SK-N-SH treated with all-trans-retinoic acid at 6 μM for 48 hours (cell line): ENCODE measurements around the gene MAP2K6.

Experiments used
- ATAC-seq: fragments of 200-7000 bp; cut with Tn5 transposase; 3 replicates; pipeline ENCODE4 v1.9.1; 2020; ENCODE audit warnings: mild to moderate bottlenecking, moderate library complexity
- ARNTL ChIP-seq: fragments of 450-650 bp; formaldehyde crosslinking; IDR thresholded peaks from 2 replicates; pipeline ENCODE4 v1.5.0; 2020; ENCODE audit warnings: low read depth, mild to moderate bottlenecking, moderate library complexity, borderline replicate concordance
- BACH2 ChIP-seq: fragments of 250-450 bp; sonication (Bioruptor Pico); IDR thresholded peaks from 2 replicates; pipeline ENCODE4 v1.9.0; 2021; ENCODE audit warnings: mild to moderate bottlenecking, borderline replicate concordance
- CREB5 ChIP-seq: fragments of 250-450 bp; sonication (Bioruptor Pico); IDR thresholded peaks from 2 replicates; pipeline ENCODE4 v1.5.1; 2020; ENCODE audit warnings: low read depth, mild to moderate bottlenecking, moderate library complexity
- CSDC2 ChIP-seq: fragments of 250-450 bp; sonication (Bioruptor Pico); IDR thresholded peaks from 2 replicates; pipeline ENCODE4 v1.5.0; 2020; ENCODE audit warnings: mild to moderate bottlenecking, moderate library complexity
- CSRNP3 ChIP-seq: fragments of 250-450 bp; sonication (Bioruptor Pico); IDR thresholded peaks from 2 replicates; pipeline ENCODE4 v1.5.1; 2021; ENCODE audit warnings: mild to moderate bottlenecking, moderate library complexity
- ESRRG ChIP-seq: fragments of 250-450 bp; sonication (Bioruptor Pico); IDR thresholded peaks from 2 replicates; pipeline ENCODE4 v1.6.1; 2021; ENCODE audit warnings: mild to moderate bottlenecking
- GLIS3 ChIP-seq: fragments of 250-450 bp; sonication (Bioruptor Pico); IDR thresholded peaks from 2 replicates; pipeline ENCODE4 v1.5.0; 2020; ENCODE audit warnings: mild to moderate bottlenecking, moderate library complexity
- ISL1 ChIP-seq: fragments of 250-450 bp; sonication (Bioruptor Pico); IDR thresholded peaks from 2 replicates; pipeline ENCODE4 v2.1.2; 2022; ENCODE audit warnings: mild to moderate bottlenecking, moderate library complexity
- PATZ1 ChIP-seq: fragments of 250-450 bp; sonication (Bioruptor Pico); IDR thresholded peaks from 2 replicates; pipeline ENCODE4 v1.8.0; 2020; ENCODE audit warnings: mild to moderate bottlenecking, moderate library complexity, borderline replicate concordance
- POU6F1 ChIP-seq: fragments of 250-450 bp; sonication (Bioruptor Pico); IDR thresholded peaks from 2 replicates; pipeline ENCODE4 v1.8.0; 2021; ENCODE audit warnings: low read depth, mild to moderate bottlenecking, moderate library complexity, borderline replicate concordance
- PPARA ChIP-seq: fragments of 250-450 bp; sonication (Bioruptor Pico); IDR thresholded peaks from 2 replicates; pipeline ENCODE4 v1.5.0; 2020; ENCODE audit warnings: mild to moderate bottlenecking, borderline replicate concordance
- RARB ChIP-seq: fragments of 250-450 bp; sonication (Bioruptor Pico); IDR thresholded peaks from 2 replicates; pipeline ENCODE4 v1.8.0; 2021; ENCODE audit warnings: mild to moderate bottlenecking, moderate library complexity
- SNAI2 ChIP-seq: fragments of 250-450 bp; sonication (Bioruptor Pico); IDR thresholded peaks from 2 replicates; pipeline ENCODE4 v1.5.0; 2020; ENCODE audit warnings: mild to moderate bottlenecking, moderate library complexity
- TCF4 ChIP-seq: fragments of 250-450 bp; sonication (Bioruptor Pico); IDR thresholded peaks from 2 replicates; pipeline ENCODE4 v1.8.0; 2021; ENCODE audit warnings: mild to moderate bottlenecking, moderate library complexity, borderline replicate concordance
- TOX ChIP-seq: fragments of 250-450 bp; sonication (Bioruptor Pico); IDR thresholded peaks from 2 replicates; pipeline ENCODE4 v1.8.0; 2021; ENCODE audit warnings: mild to moderate bottlenecking, moderate library complexity, borderline replicate concordance
- TSHZ2 ChIP-seq: fragments of 250-450 bp; sonication (Bioruptor Pico); IDR thresholded peaks from 2 replicates; pipeline ENCODE4 v1.5.0; 2020; ENCODE audit warnings: mild to moderate bottlenecking, moderate library complexity
- ZC3H10 ChIP-seq: fragments of 250-450 bp; sonication (Bioruptor Pico); IDR thresholded peaks from 2 replicates; pipeline ENCODE4 v1.5.1; 2021; ENCODE audit warnings: mild to moderate bottlenecking, moderate library complexity
- ZFP30 ChIP-seq: fragments of 450-650 bp; formaldehyde crosslinking; IDR thresholded peaks from 2 replicates; pipeline ENCODE4 v1.5.0; 2022; ENCODE audit warnings: mild to moderate bottlenecking, moderate library complexity
- ZNF70 ChIP-seq: fragments of 450-650 bp; formaldehyde crosslinking; IDR thresholded peaks from 2 replicates; pipeline ENCODE4 v1.5.0; 2020; ENCODE audit warnings: mild to moderate bottlenecking, moderate library complexity
- ZNF8 ChIP-seq: fragments of 450-650 bp; formaldehyde crosslinking; IDR thresholded peaks from 2 replicates; pipeline ENCODE4 v1.5.0; 2020; ENCODE audit warnings: mild to moderate bottlenecking, moderate library complexity

MAP2K6 gene

GRCh38 chr17:69457603-69458002 is 43.1 kb downstream of the MAP2K6 start:
- TF ChIP-seq CSRNP3 (CRISPR knock-in tag), result no peak
- TF ChIP-seq BACH2 (CRISPR knock-in tag), result no peak
- no peak for TF ChIP-seq ZFP30 (CRISPR knock-in tag)
- TF ChIP-seq CSDC2 (CRISPR knock-in tag), result no peak
- TF ChIP-seq TCF4 (CRISPR knock-in tag), result no peak
- no peak for TF ChIP-seq GLIS3 (CRISPR knock-in tag)
- TF ChIP-seq ZNF70 (CRISPR knock-in tag), result no peak
- no peak for TF ChIP-seq RARB (CRISPR knock-in tag)
- no peak for TF ChIP-seq ARNTL (CRISPR knock-in tag)
- no peak for TF ChIP-seq PPARA (CRISPR knock-in tag)
- TF ChIP-seq ISL1 (CRISPR knock-in tag), result no peak
- TF ChIP-seq ZC3H10, result no peak
- no peak for TF ChIP-seq CREB5 (CRISPR knock-in tag)
- TF ChIP-seq POU6F1 (CRISPR knock-in tag), result no peak
- TF ChIP-seq SNAI2, result no peak
- TF ChIP-seq PATZ1 (CRISPR knock-in tag), result no peak
- no peak for TF ChIP-seq ZNF8 (CRISPR knock-in tag)
- no peak for ATAC-seq

- TF ChIP-seq ARNTL (CRISPR knock-in tag), result no peak
- no peak for TF ChIP-seq PATZ1 (CRISPR knock-in tag)
- TF ChIP-seq RARB (CRISPR knock-in tag), result no peak
- no peak for TF ChIP-seq CSDC2 (CRISPR knock-in tag)
- TF ChIP-seq TOX (CRISPR knock-in tag), result no peak
- no peak for TF ChIP-seq PPARA (CRISPR knock-in tag)
- TF ChIP-seq TSHZ2 (CRISPR knock-in tag), result no peak
- no peak for TF ChIP-seq ZNF70 (CRISPR knock-in tag)
- no peak for TF ChIP-seq TCF4 (CRISPR knock-in tag)
- no peak for TF ChIP-seq POU6F1 (CRISPR knock-in tag)
- TF ChIP-seq CREB5 (CRISPR knock-in tag), result no peak
- no peak for TF ChIP-seq ZC3H10
- no peak for TF ChIP-seq ESRRG
- no peak for TF ChIP-seq ZFP30 (CRISPR knock-in tag)
- TF ChIP-seq SNAI2, result no peak
- no peak for TF ChIP-seq CSRNP3 (CRISPR knock-in tag)
- no peak for ATAC-seq
These were observed 46.7 kb downstream of the MAP2K6 start for GRCh38 chr17:69460963-69461922.
